Neural progenitor cell (in vitro differentiated cells): Measurements from ENCODE around the gene VGLL3. TPM values are rescaled to one million over a fixed set of nuclear protein-coding genes. Genes with fewer than 3 reads are reported as not detected.
"Not testable (repeated sequence)": the region's sequence is repeated elsewhere in the genome, so short reads cannot be mapped to it uniquely, and the experiment has no call there.

Experiments used
- DNase-seq: peaks from one replicate; pipeline ENCODE4 v3.0.0-alpha.2; 2016; ENCODE audit warnings: low spot score
- H2AFZ ChIP-seq: fragments of 200-600 bp; sonication (generic); replicated peaks from 2 replicates; pipeline ENCODE4 v1.6.1; 2016; ENCODE audit warnings: antibody characterized with exemption
- H3F3A ChIP-seq: fragments of 200-600 bp; sonication (generic); 2 replicates; pipeline ENCODE4 v1.6.1; 2016; ENCODE audit warnings: antibody characterized with exemption, low read depth
- H3K27ac ChIP-seq: fragments of 200-600 bp; sonication (generic); 2 replicates; pipeline ENCODE4 v1.5.1; 2016; ENCODE audit warnings: mild to moderate bottlenecking
- H3K27me3 ChIP-seq: fragments of 200-600 bp; sonication (generic); 2 replicates; pipeline ENCODE4 v1.6.1; 2016; ENCODE audit warnings: mild to moderate bottlenecking, moderate library complexity
- H3K36me3 ChIP-seq: fragments of 200-600 bp; sonication (generic); 2 replicates; pipeline ENCODE4 v1.5.1; 2016
- H3K4me1 ChIP-seq: fragments of 200-600 bp; sonication (generic); 2 replicates; pipeline ENCODE4 v1.6.1; 2016; ENCODE audit warnings: mixed run types
- H3K4me2 ChIP-seq: fragments of 200-600 bp; sonication (generic); 2 replicates; pipeline ENCODE4 v1.6.1; 2016
- H3K4me3 ChIP-seq: fragments of 200-600 bp; sonication (generic); 2 replicates; pipeline ENCODE4 v1.5.1; 2016
- H3K79me2 ChIP-seq: fragments of 200-600 bp; sonication (generic); 2 replicates; pipeline ENCODE4 v1.6.1; 2016; ENCODE audit warnings: low read depth
- H3K9ac ChIP-seq: fragments of 200-600 bp; sonication (generic); 2 replicates; pipeline ENCODE4 v1.6.1; 2016
- H3K9me3 ChIP-seq: fragments of 200-600 bp; sonication (generic); 2 replicates; pipeline ENCODE4 v1.5.1; 2016; ENCODE audit warnings: low read depth
- H4K20me1 ChIP-seq: fragments of 200-600 bp; sonication (generic); 2 replicates; pipeline ENCODE4 v1.6.1; 2016; ENCODE audit warnings: low read depth
- H3K27ac Mint-ChIP-seq: 3 replicates; pipeline ENCODE4 v1.8.0; 2021; ENCODE audit warnings: mixed read lengths
- H3K27me3 Mint-ChIP-seq: 2 replicates; pipeline ENCODE4 v1.8.0; 2022; ENCODE audit warnings: low read depth, mild to moderate bottlenecking, inconsistent platforms, moderate library complexity, mixed read lengths; ENCODE audit not compliant: insufficient read depth
- H3K36me3 Mint-ChIP-seq: 3 replicates; pipeline ENCODE4 v1.8.0; 2021; ENCODE audit warnings: mixed read lengths
- H3K4me1 Mint-ChIP-seq: 3 replicates; pipeline ENCODE4 v1.8.0; 2021; ENCODE audit warnings: mixed read lengths
- H3K4me3 Mint-ChIP-seq: 3 replicates; pipeline ENCODE4 v1.8.0; 2021; ENCODE audit warnings: mild to moderate bottlenecking, moderate library complexity, mixed read lengths
- H3K9me3 Mint-ChIP-seq: 3 replicates; pipeline ENCODE4 v1.8.0; 2020; ENCODE audit warnings: mixed read lengths
- CTCF ChIP-seq: fragments of 200-600 bp; sonication (generic); IDR thresholded peaks from 2 replicates; pipeline ENCODE4 v1.5.1; 2017; ENCODE audit warnings: antibody characterized with exemption, mild to moderate bottlenecking
- EZH2 ChIP-seq: fragments of 200-600 bp; sonication (generic); IDR thresholded peaks from 2 replicates; pipeline ENCODE4 v1.6.1; 2017; ENCODE audit warnings: antibody characterized with exemption, mild to moderate bottlenecking, moderate library complexity
- EZH2phosphoT487 ChIP-seq: fragments of 200-600 bp; sonication (generic); IDR thresholded peaks from 2 replicates; pipeline ENCODE4 v1.6.1; 2017; ENCODE audit warnings: antibody characterized with exemption
- total RNA-seq: library from RNA; depleted of rRNA; stranded (reverse); fragments of >200 nt; gene quantifications from 2 replicates; pipeline ENCODE4 v1.2.3, GENCODE V29; 2015; ENCODE audit warnings: low replicate concordance

VGLL3 gene
- total RNA-seq, 1 donor from 2014 or later: 1.8 TPM

DNA sequence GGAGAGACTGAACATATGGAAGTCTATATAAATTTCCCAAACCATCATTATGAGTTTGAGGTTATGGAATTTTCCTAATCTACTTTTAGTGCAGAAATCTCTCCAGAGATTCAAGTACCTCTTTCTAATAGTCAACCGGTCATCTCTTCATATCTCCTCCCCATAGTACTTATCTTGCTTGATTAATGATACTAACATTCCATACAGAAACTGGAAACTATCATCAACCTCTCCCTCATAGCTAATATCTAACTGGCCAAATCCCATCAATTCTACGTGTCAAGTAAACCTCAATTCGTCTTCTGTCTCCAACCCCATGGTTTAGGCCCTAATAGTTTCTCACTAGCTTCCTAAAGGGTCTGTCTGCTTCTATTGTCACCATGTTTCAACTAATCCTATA, 44.4 kb upstream of the VGLL3 start:
- no peaks in the 10 kb centered on the region for H3K36me3 Mint-ChIP-seq
- Histone ChIP-seq H2AFZ (no peak overlapping the region), H4K20me1 (no peaks in the 10 kb centered on the region), H3K9me3 (no peaks in the 10 kb centered on the region), H3K4me2 (no peak overlapping the region), H3K27me3 (no peaks in the 10 kb centered on the region), H3K36me3 (no peaks in the 10 kb centered on the region), H3K4me3 (no peak overlapping the region), H3K79me2 (no peaks in the 10 kb centered on the region), H3K27ac (no peak overlapping the region), H3F3A (no peaks in the 10 kb centered on the region), H3K4me1 (no peaks in the 10 kb centered on the region), H3K9ac (no peak overlapping the region)
- H3K9me3 Mint-ChIP-seq: no peaks in the 10 kb centered on the region
- DNase-seq: no peak
- H3K4me3 Mint-ChIP-seq: no peak overlapping the region
- TF ChIP-seq EZH2phosphoT487 (no peak), EZH2 (no peak), CTCF (no peak)
- no peak overlapping the region for H3K27ac Mint-ChIP-seq
- H3K27me3 Mint-ChIP-seq: no peaks in the 10 kb centered on the region
- H3K4me1 Mint-ChIP-seq: peaks cover 2% of the 10 kb centered on the region

- Mint-ChIP-seq H3K9me3 (no peaks in the 10 kb centered on the region), H3K4me3 (no peak overlapping the region), H3K36me3 (no peaks in the 10 kb centered on the region), H3K27ac (no peak overlapping the region), H3K4me1 (peaks cover 2% of the 10 kb centered on the region), H3K27me3 (no peaks in the 10 kb centered on the region)
- no peaks in the 10 kb centered on the region for H3K4me1 ChIP-seq
- no peak overlapping the region for H3K4me3 ChIP-seq
- no peak for TF ChIP-seq CTCF
- no peak for TF ChIP-seq EZH2
- no peak for TF ChIP-seq EZH2phosphoT487
- no peaks in the 10 kb centered on the region for H4K20me1 ChIP-seq
- no peaks in the 10 kb centered on the region for H3K9me3 ChIP-seq
- H3K9ac ChIP-seq: no peak overlapping the region
- H3K4me2 ChIP-seq: no peak overlapping the region
- H3K36me3 ChIP-seq: no peaks in the 10 kb centered on the region
- H3F3A ChIP-seq: no peaks in the 10 kb centered on the region
- no peak overlapping the region for H2AFZ ChIP-seq
- DNase-seq: no peak
- no peaks in the 10 kb centered on the region for H3K79me2 ChIP-seq
- H3K27ac ChIP-seq: no peak overlapping the region
- H3K27me3 ChIP-seq: no peaks in the 10 kb centered on the region
These were observed 42.3 kb upstream of the VGLL3 start for GRCh38 chr3:87033205-87033604.

GRCh38 chr3:87025661-87026645, 35.0 kb upstream of the VGLL3 start:
- Histone ChIP-seq H4K20me1 (no peaks in the 10 kb centered on the region), H3K4me2 (no peak overlapping the region), H3F3A (no peaks in the 10 kb centered on the region), H3K4me1 (no peaks in the 10 kb centered on the region), H3K79me2 (no peaks in the 10 kb centered on the region), H3K27ac (no peak overlapping the region), H2AFZ (no peak overlapping the region), H3K9ac (no peak overlapping the region), H3K27me3 (no peaks in the 10 kb centered on the region), H3K36me3 (no peaks in the 10 kb centered on the region), H3K9me3 (no peaks in the 10 kb centered on the region), H3K4me3 (no peak overlapping the region)
- H3K27ac Mint-ChIP-seq: peak overlapping the region; percentile 40
- TF ChIP-seq EZH2: no peak
- TF ChIP-seq EZH2phosphoT487: no peak
- peak overlapping the region; percentile 36 for H3K4me3 Mint-ChIP-seq
- H3K9me3 Mint-ChIP-seq: peaks cover 4% of the 10 kb centered on the region
- H3K27me3 Mint-ChIP-seq: no peaks in the 10 kb centered on the region
- H3K4me1 Mint-ChIP-seq: peaks cover 21% of the 10 kb centered on the region
- no peaks in the 10 kb centered on the region for H3K36me3 Mint-ChIP-seq
- DNase-seq: no peak

GRCh38 chr3:87017370-87017769, 26.4 kb upstream of the VGLL3 start:
- H3K4me3 ChIP-seq, H3K4me1 ChIP-seq, H3K27me3 Mint-ChIP-seq, H3K27ac ChIP-seq, H4K20me1 ChIP-seq, H3K36me3 Mint-ChIP-seq, H3K4me1 Mint-ChIP-seq, H2AFZ ChIP-seq, H3K36me3 ChIP-seq, DNase-seq, H3K27me3 ChIP-seq, H3K4me2 ChIP-seq, H3F3A ChIP-seq, H3K9me3 ChIP-seq, H3K79me2 ChIP-seq, H3K4me3 Mint-ChIP-seq, H3K9ac ChIP-seq, H3K27ac Mint-ChIP-seq: not testable (repeated sequence)
- H3K9me3 Mint-ChIP-seq: peaks cover 17% of the 10 kb centered on the region
